ENCODE data around the gene SH3GL3.

- no peak for TF ChIP-seq POLR2A (IDR thresholded peaks at IDR 0.05; ENCODE audit: low read length)
- TF ChIP-seq GATA1 (IDR thresholded peaks at IDR 0.05; ENCODE audit: low read depth, low read length) = no peak
Observed at GRCh38 chr15:83484636-83485035, 37.5 kb downstream of the SH3GL3 start.
